Smooth muscle cell (in vitro differentiated cells): ENCODE measurements around the gene CELF4. TPM values are rescaled to one million over a fixed set of nuclear protein-coding genes. Genes with fewer than 3 reads are reported as not detected.

Experiments used
- DNase-seq: peaks from one replicate; lab custom pipeline; 2025; ENCODE audit not compliant: unreplicated experiment; lab: John Stamatoyannopoulos, UW
- H2AFZ ChIP-seq: fragments of 200-600 bp; sonication (generic); 2 replicates; pipeline ENCODE4 v1.6.0; 2016; ENCODE audit warnings: antibody characterized with exemption, low read depth, mild to moderate bottlenecking
- H3F3A ChIP-seq: fragments of 200-600 bp; sonication (generic); 2 replicates; pipeline ENCODE4 v1.6.0; 2017; ENCODE audit warnings: antibody characterized with exemption, low read depth
- H3K27ac ChIP-seq: fragments of 200-600 bp; sonication (generic); 2 replicates; pipeline ENCODE4 v1.5.1; 2016; ENCODE audit warnings: low read depth, mild to moderate bottlenecking
- H3K27me3 ChIP-seq: fragments of 200-600 bp; sonication (generic); 2 replicates; pipeline ENCODE4 v1.6.1; 2016; ENCODE audit warnings: low read depth, mild to moderate bottlenecking
- H3K36me3 ChIP-seq: fragments of 200-600 bp; sonication (generic); 2 replicates; pipeline ENCODE4 v1.5.1; 2016; ENCODE audit warnings: low read depth
- H3K4me1 ChIP-seq: fragments of 200-600 bp; sonication (generic); 2 replicates; pipeline ENCODE4 v1.5.1; 2016; ENCODE audit warnings: low read depth
- H3K4me2 ChIP-seq: fragments of 200-600 bp; sonication (generic); 2 replicates; pipeline ENCODE4 v1.6.0; 2016; ENCODE audit warnings: mild to moderate bottlenecking
- H3K4me3 ChIP-seq: fragments of 200-600 bp; sonication (generic); 2 replicates; pipeline ENCODE4 v1.5.1; 2016; ENCODE audit warnings: mild to moderate bottlenecking
- H3K79me2 ChIP-seq: fragments of 200-600 bp; sonication (generic); 2 replicates; pipeline ENCODE4 v1.6.0; 2016; ENCODE audit warnings: low read depth, mild to moderate bottlenecking
- H3K9ac ChIP-seq: fragments of 200-600 bp; sonication (generic); 2 replicates; pipeline ENCODE4 v1.6.0; 2016; ENCODE audit warnings: low read depth
- H3K9me3 ChIP-seq: fragments of 200-600 bp; sonication (generic); replicated peaks from 2 replicates; pipeline ENCODE4 v1.5.1; 2016; ENCODE audit warnings: low read depth
- H4K20me1 ChIP-seq: fragments of 200-600 bp; sonication (generic); 2 replicates; pipeline ENCODE4 v1.6.0; 2016; ENCODE audit warnings: low read depth
- CTCF ChIP-seq: fragments of 200-600 bp; sonication (generic); IDR thresholded peaks from 2 replicates; pipeline ENCODE4 v1.5.1; 2017; ENCODE audit warnings: borderline replicate concordance, mild to moderate bottlenecking, antibody characterized with exemption; ENCODE audit not compliant: insufficient read depth, poor library complexity, severe bottlenecking
- WGBS: methylation state at CpG from one replicate; pipeline ENCODE4 v1.1.7; 2016; ENCODE audit warnings: low lambda C conversion rate; 5-methylcytosine and 5-hydroxymethylcytosine counted together
- polyA plus RNA-seq: library from polyadenylated mRNA; unstranded; fragments of >200 nt; fragmentation: Nextera tagmentation; extraction: Ambion mirVana; gene quantifications from 2 replicates; pipeline ENCODE4 v1.2.1, GENCODE V29; 2016
- total RNA-seq: library from RNA; depleted of rRNA; stranded (reverse); fragments of >200 nt; gene quantifications from 2 replicates; pipeline ENCODE4 v1.2.3, GENCODE V29; 2014

Gene CELF4
- total and polyA plus RNA-seq, 2 experiments from 2014 or later, result 0.40 TPM; not detected in 1

- TF ChIP-seq CTCF, result no peak
- Histone ChIP-seq H3K4me1 (peaks cover 10% of the 10 kb centered on the region), H4K20me1 (no peaks in the 10 kb centered on the region), H3K27ac (no peak overlapping the region), H3K4me3 (no peak overlapping the region), H3F3A (no peaks in the 10 kb centered on the region), H3K79me2 (no peaks in the 10 kb centered on the region), H2AFZ (no peak overlapping the region), H3K27me3 (no peaks in the 10 kb centered on the region), H3K9ac (no peak overlapping the region), H3K9me3 (no peaks in the 10 kb centered on the region), H3K36me3 (no peaks in the 10 kb centered on the region), H3K4me2 (no peak overlapping the region)
- DNase-seq, result no peak
- 93% methylated on average over 8 of the region's 8 CpGs for WGBS
These were observed 233.4 kb downstream of the CELF4 start for GRCh38 chr18:37332219-37332618.

GRCh38 chr18:37330173-37330572, 235.4 kb downstream of the CELF4 start:
- no peaks in the 10 kb centered on the region for H3K79me2 ChIP-seq
- H3K4me2 ChIP-seq, result no peak overlapping the region
- H3K4me3 ChIP-seq, result no peak overlapping the region
- no peaks in the 10 kb centered on the region for H3F3A ChIP-seq
- DNase-seq, result no peak
- H3K27me3 ChIP-seq, result no peaks in the 10 kb centered on the region
- no peaks in the 10 kb centered on the region for H3K36me3 ChIP-seq
- no peak for TF ChIP-seq CTCF
- no peak overlapping the region for H3K9ac ChIP-seq
- no peaks in the 10 kb centered on the region for H4K20me1 ChIP-seq
- no peak overlapping the region for H2AFZ ChIP-seq
- H3K4me1 ChIP-seq, result peaks cover 9% of the 10 kb centered on the region
- 80% methylated on average over 7 of the region's 7 CpGs for WGBS
- no peaks in the 10 kb centered on the region for H3K9me3 ChIP-seq
- no peak overlapping the region for H3K27ac ChIP-seq

- Histone ChIP-seq H3K79me2 (no peaks in the 10 kb centered on the region), H3K4me2 (no peak overlapping the region), H2AFZ (no peak overlapping the region), H3K27me3 (no peaks in the 10 kb centered on the region), H3F3A (no peaks in the 10 kb centered on the region), H3K9me3 (no peaks in the 10 kb centered on the region), H3K27ac (no peak overlapping the region), H3K4me1 (no peaks in the 10 kb centered on the region), H4K20me1 (no peaks in the 10 kb centered on the region), H3K4me3 (no peak overlapping the region), H3K36me3 (no peaks in the 10 kb centered on the region), H3K9ac (no peak overlapping the region)
- no peak for DNase-seq
- 84% methylated on average over 7 of the region's 7 CpGs for WGBS
- TF ChIP-seq CTCF, result no peak
These were observed 236.5 kb downstream of the CELF4 start for GRCh38 chr18:37328946-37329719.

- Histone ChIP-seq H3K27me3 (peaks cover 9% of the 10 kb centered on the region), H3K36me3 (no peaks in the 10 kb centered on the region), H3F3A (no peaks in the 10 kb centered on the region), H2AFZ (no peak overlapping the region), H3K27ac (no peak overlapping the region), H4K20me1 (no peaks in the 10 kb centered on the region), H3K4me2 (no peak overlapping the region), H3K79me2 (no peaks in the 10 kb centered on the region), H3K9me3 (no peaks in the 10 kb centered on the region), H3K4me3 (no peak overlapping the region), H3K4me1 (no peaks in the 10 kb centered on the region), H3K9ac (no peak overlapping the region)
- 76% methylated on average over 6 of the region's 6 CpGs for WGBS
- DNase-seq, result no peak
- no peak for TF ChIP-seq CTCF
These were observed 238.5 kb downstream of the CELF4 start for GRCh38 chr18:37327063-37327577.
